ENCODE data around the gene CFAP58.

- no peak for TF ChIP-seq PHF20 (CRISPR knock-in tag; IDR thresholded peaks at IDR 0.05)
- no peak for TF ChIP-seq ZNF460 (CRISPR knock-in tag; IDR thresholded peaks at IDR 0.05; ENCODE audit: borderline replicate concordance)
- no peak for TF ChIP-seq SRF (IDR thresholded peaks at IDR 0.05; ENCODE audit: low read depth, low read length)
- TF ChIP-seq, protein P1, sequence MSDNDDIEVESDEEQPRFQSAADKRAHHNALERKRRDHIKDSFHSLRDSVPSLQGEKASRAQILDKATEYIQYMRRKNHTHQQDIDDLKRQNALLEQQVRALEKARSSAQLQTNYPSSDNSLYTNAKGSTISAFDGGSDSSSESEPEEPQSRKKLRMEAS (IDR thresholded peaks at IDR 0.05), result no peak
- TF ChIP-seq, protein P2, sequence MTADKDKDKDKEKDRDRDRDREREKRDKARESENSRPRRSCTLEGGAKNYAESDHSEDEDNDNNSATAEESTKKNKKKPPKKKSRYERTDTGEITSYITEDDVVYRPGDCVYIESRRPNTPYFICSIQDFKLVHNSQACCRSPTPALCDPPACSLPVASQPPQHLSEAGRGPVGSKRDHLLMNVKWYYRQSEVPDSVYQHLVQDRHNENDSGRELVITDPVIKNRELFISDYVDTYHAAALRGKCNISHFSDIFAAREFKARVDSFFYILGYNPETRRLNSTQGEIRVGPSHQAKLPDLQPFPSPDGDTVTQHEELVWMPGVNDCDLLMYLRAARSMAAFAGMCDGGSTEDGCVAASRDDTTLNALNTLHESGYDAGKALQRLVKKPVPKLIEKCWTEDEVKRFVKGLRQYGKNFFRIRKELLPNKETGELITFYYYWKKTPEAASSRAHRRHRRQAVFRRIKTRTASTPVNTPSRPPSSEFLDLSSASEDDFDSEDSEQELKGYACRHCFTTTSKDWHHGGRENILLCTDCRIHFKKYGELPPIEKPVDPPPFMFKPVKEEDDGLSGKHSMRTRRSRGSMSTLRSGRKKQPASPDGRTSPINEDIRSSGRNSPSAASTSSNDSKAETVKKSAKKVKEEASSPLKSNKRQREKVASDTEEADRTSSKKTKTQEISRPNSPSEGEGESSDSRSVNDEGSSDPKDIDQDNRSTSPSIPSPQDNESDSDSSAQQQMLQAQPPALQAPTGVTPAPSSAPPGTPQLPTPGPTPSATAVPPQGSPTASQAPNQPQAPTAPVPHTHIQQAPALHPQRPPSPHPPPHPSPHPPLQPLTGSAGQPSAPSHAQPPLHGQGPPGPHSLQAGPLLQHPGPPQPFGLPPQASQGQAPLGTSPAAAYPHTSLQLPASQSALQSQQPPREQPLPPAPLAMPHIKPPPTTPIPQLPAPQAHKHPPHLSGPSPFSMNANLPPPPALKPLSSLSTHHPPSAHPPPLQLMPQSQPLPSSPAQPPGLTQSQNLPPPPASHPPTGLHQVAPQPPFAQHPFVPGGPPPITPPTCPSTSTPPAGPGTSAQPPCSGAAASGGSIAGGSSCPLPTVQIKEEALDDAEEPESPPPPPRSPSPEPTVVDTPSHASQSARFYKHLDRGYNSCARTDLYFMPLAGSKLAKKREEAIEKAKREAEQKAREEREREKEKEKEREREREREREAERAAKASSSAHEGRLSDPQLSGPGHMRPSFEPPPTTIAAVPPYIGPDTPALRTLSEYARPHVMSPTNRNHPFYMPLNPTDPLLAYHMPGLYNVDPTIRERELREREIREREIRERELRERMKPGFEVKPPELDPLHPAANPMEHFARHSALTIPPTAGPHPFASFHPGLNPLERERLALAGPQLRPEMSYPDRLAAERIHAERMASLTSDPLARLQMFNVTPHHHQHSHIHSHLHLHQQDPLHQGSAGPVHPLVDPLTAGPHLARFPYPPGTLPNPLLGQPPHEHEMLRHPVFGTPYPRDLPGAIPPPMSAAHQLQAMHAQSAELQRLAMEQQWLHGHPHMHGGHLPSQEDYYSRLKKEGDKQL (CRISPR knock-in tag; IDR thresholded peaks at IDR 0.05; ENCODE audit: low read depth), result no peak
- no peak for TF ChIP-seq TARDBP (CRISPR knock-in tag; IDR thresholded peaks at IDR 0.05)
- no peak for TF ChIP-seq ZNF337 (CRISPR knock-in tag; IDR thresholded peaks at IDR 0.05; ENCODE audit: borderline replicate concordance, low read depth)
- TF ChIP-seq ELK4 (CRISPR knock-in tag; IDR thresholded peaks at IDR 0.05; ENCODE audit: borderline replicate concordance), result no peak
- no peak for TF ChIP-seq ZNF24 (IDR thresholded peaks at IDR 0.05)
- no peak for TF ChIP-seq ZFP91 (CRISPR knock-in tag; IDR thresholded peaks at IDR 0.05; ENCODE audit: borderline replicate concordance)
- TF ChIP-seq MLX (CRISPR knock-in tag; IDR thresholded peaks at IDR 0.05), result no peak
- no peak for TF ChIP-seq ZNF569 (CRISPR knock-in tag; IDR thresholded peaks at IDR 0.05; ENCODE audit: borderline replicate concordance)
- TF ChIP-seq ZBTB7A (CRISPR knock-in tag; IDR thresholded peaks at IDR 0.05), result no peak
- no peak for TF ChIP-seq FIP1L1 (IDR thresholded peaks at IDR 0.05; ENCODE audit: borderline replicate concordance, insufficient read depth, low read depth, low read length)
Observed at GRCh38 chr10:104479906-104480593, 126.4 kb downstream of the CFAP58 start.
